HG03521 (cell line): ENCODE measurements around the gene CST9.

ENCODE experiments used
- ATAC-seq: cut with Tn5 transposase; IDR thresholded peaks from one replicate; pipeline ENCODE4 v1.9.1; 2021; ENCODE audit warnings: mild to moderate bottlenecking, moderate library complexity; ENCODE audit not compliant: unreplicated experiment

The CST9 gene

GRCh38 chr20:23605867-23606651 lies at the start of gene CST9:
TSS of gene CST9 (minus strand) at chr20:23605917. CDS start at chr20:23605864, 53 bp downstream.
- no peak for ATAC-seq

- no peak for ATAC-seq
Observed at GRCh38 chr20:23654717-23655116, 49.0 kb upstream of the CST9 start.

GRCh38 chr20:23654000-23654399 lies 48.3 kb upstream of the CST9 start:
- no peak for ATAC-seq

GRCh38 chr20:23653400-23653938 lies 47.8 kb upstream of the CST9 start:
- no peak for ATAC-seq

GRCh38 chr20:23652926-23653325 lies 47.2 kb upstream of the CST9 start:
- no peak for ATAC-seq

GRCh38 chr20:23652371-23652770 lies 46.7 kb upstream of the CST9 start:
- no peak for ATAC-seq

GRCh38 chr20:23651117-23651516 lies 45.4 kb upstream of the CST9 start:
- ATAC-seq = no peak

- no peak for ATAC-seq
Observed at GRCh38 chr20:23649830-23650417, 44.2 kb upstream of the CST9 start.

- ATAC-seq = no peak
Observed at GRCh38 chr20:23649242-23649641, 43.5 kb upstream of the CST9 start.

GRCh38 chr20:23647346-23647745 lies 41.6 kb upstream of the CST9 start:
- no peak for ATAC-seq

- ATAC-seq = no peak
Observed at GRCh38 chr20:23646106-23646873, 40.6 kb upstream of the CST9 start.

GRCh38 chr20:23645575-23645974 lies 39.9 kb upstream of the CST9 start:
- ATAC-seq = no peak

- no peak for ATAC-seq
Observed at GRCh38 chr20:23644164-23644563, 38.4 kb upstream of the CST9 start.

- ATAC-seq = no peak
Observed at GRCh38 chr20:23643659-23644058, 37.9 kb upstream of the CST9 start.

- ATAC-seq = no peak
Observed at GRCh38 chr20:23641936-23642751, 36.4 kb upstream of the CST9 start.

- ATAC-seq = no peak
Observed at GRCh38 chr20:23640671-23641667, 35.3 kb upstream of the CST9 start.

- ATAC-seq = no peak
Observed at GRCh38 chr20:23640018-23640601, 34.4 kb upstream of the CST9 start.

- ATAC-seq = no peak
Observed at GRCh38 chr20:23639490-23639958, 33.8 kb upstream of the CST9 start.

- ATAC-seq = no peak
Observed at GRCh38 chr20:23638309-23638708, 32.6 kb upstream of the CST9 start.
